ENCODE results near the gene GPR65. TPM values are rescaled to one million over a fixed set of nuclear protein-coding genes. Genes with fewer than 3 reads are reported as not detected.

GPR65 gene
- total RNA-seq, 2 experiments from 2014 or later = 13.4 to 13.7 TPM

GRCh38 chr14:87992346-87992717 is 12.6 kb upstream of the GPR65 start:
- no peaks in the 10 kb centered on the region for H3K36me3 Mint-ChIP-seq
- peak overlapping the region; percentile 93 for H3K4me3 Mint-ChIP-seq
- no peak for DNase-seq
- intact Hi-C loops (cut with micrococcal nuclease) = loop anchor here (2.0 to 5.0 kb wide), 2 partner anchors 40 to 800 kb away; partner anchors contain the start of gene EML5
- ChIA-PET POLR2A (interaction anchor here (1.0 to 5.4 kb wide), 5 partner anchors 14 to 49 kb away, joined by 3 to 88 read pairs (median 4); partner anchors contain the start of gene GPR65), CTCF (interaction anchor here (1.8 to 2.1 kb wide), 2 partner anchors 13 to 176 kb away, joined by 11 to 16 read pairs; partner anchors contain the start of gene GPR65)
- peaks cover 43% of the 10 kb centered on the region for H3K4me1 Mint-ChIP-seq (ENCODE audit: low read depth)
- no peaks in the 10 kb centered on the region for H3K9me3 Mint-ChIP-seq
- H3K27ac Mint-ChIP-seq = peak overlapping the region; percentile 88
- H3K27me3 Mint-ChIP-seq = no peaks in the 10 kb centered on the region

GRCh38 chr14:87992718-87993628 is 12.0 kb upstream of the GPR65 start, which contains the start of gene GALC:
Gene GALC, minus strand, starts transcription at chr14:87993182. Its CDS starts 18 bp downstream, at chr14:87993164.
- Mint-ChIP-seq H3K36me3 (no peaks in the 10 kb centered on the region), H3K27ac (peak within 1 kb of the TSS; percentile 96), H3K27me3 (no peaks in the 10 kb centered on the region), H3K4me3 (peak within 1 kb of the TSS; percentile 93), H3K9me3 (no peaks in the 10 kb centered on the region), H3K4me1 (ENCODE audit: low read depth) (peaks cover 43% of the 10 kb centered on the region)
- intact Hi-C loops (cut with micrococcal nuclease) = loop anchor here (1.0 to 5.0 kb wide), 4 partner anchors 13 to 799 kb away; partner anchors contain the start of gene EML5
- ChIA-PET CTCF (interaction anchor here (0.8 to 2.1 kb wide), 5 partner anchors 11 to 197 kb away, joined by 3 to 16 read pairs (median 6); partner anchors contain the start of gene GPR65), POLR2A (interaction anchor here (0.9 to 5.4 kb wide), 10 partner anchors 9 to 176 kb away, joined by 3 to 88 read pairs (median 4); partner anchors contain the start of gene GPR65)
- DNase-seq = peak; percentile 98

- DNase-seq = peak; percentile 70
- Mint-ChIP-seq H3K4me1 (ENCODE audit: low read depth) (peaks cover 50% of the 10 kb centered on the region), H3K4me3 (peak overlapping the region; percentile 1), H3K36me3 (no peaks in the 10 kb centered on the region), H3K27ac (peak overlapping the region; percentile 96), H3K27me3 (no peaks in the 10 kb centered on the region), H3K9me3 (no peaks in the 10 kb centered on the region)
- POLR2A ChIA-PET = interaction anchor here (0.9 to 5.4 kb wide), 2 partner anchors 11 to 44 kb away, joined by 3 to 88 read pairs; partner anchors contain the start of gene GPR65
- CTCF ChIA-PET = interaction anchor here (0.6 to 2.4 kb wide), 9 partner anchors 11 to 174 kb away, joined by 3 to 20 read pairs (median 4); partner anchors contain the start of gene GPR65
- intact Hi-C loops (cut with micrococcal nuclease) = loop anchor here (2.0 to 5.0 kb wide), 2 partner anchors 34 to 797 kb away; partner anchors contain the start of gene EML5
These were observed 10.0 kb upstream of the GPR65 start for GRCh38 chr14:87994974-87995373.

GRCh38 chr14:87995500-87996290 is 9.2 kb upstream of the GPR65 start:
- no peak for DNase-seq
- Mint-ChIP-seq H3K27ac (peak overlapping the region; percentile 96), H3K9me3 (no peaks in the 10 kb centered on the region), H3K4me3 (no peak overlapping the region), H3K36me3 (no peaks in the 10 kb centered on the region), H3K27me3 (no peaks in the 10 kb centered on the region), H3K4me1 (ENCODE audit: low read depth) (peaks cover 47% of the 10 kb centered on the region)
- ChIA-PET POLR2A (interaction anchor here (0.9 to 5.4 kb wide), 2 partner anchors 10 to 43 kb away, joined by 3 to 88 read pairs; partner anchors contain the start of gene GPR65), CTCF (interaction anchor here (0.9 to 2.4 kb wide), 6 partner anchors 10 to 173 kb away, joined by 3 to 20 read pairs (median 4); partner anchors contain the start of gene GPR65)
- intact Hi-C loops (cut with micrococcal nuclease) = loop anchor here (2.0 kb wide), 1 partner anchor 33 kb away; no protein-coding TSS in a partner anchor

GRCh38 chr14:87996291-87996592 is 8.7 kb upstream of the GPR65 start:
- DNase-seq = no peak
- H3K27me3 Mint-ChIP-seq = no peaks in the 10 kb centered on the region
- no peaks in the 10 kb centered on the region for H3K9me3 Mint-ChIP-seq
- no peak overlapping the region for H3K27ac Mint-ChIP-seq
- H3K36me3 Mint-ChIP-seq = no peaks in the 10 kb centered on the region
- H3K4me3 Mint-ChIP-seq = no peak overlapping the region
- CTCF ChIA-PET = interaction anchor here (2.4 kb wide), 1 partner anchor 10 kb away, joined by 20 read pairs; the partner anchor contains the start of gene GPR65
- intact Hi-C loops (cut with micrococcal nuclease) = no loop called here
- POLR2A ChIA-PET = interaction anchor here (5.4 kb wide), 1 partner anchor 10 kb away, joined by 88 read pairs; the partner anchor contains the start of gene GPR65
- H3K4me1 Mint-ChIP-seq (ENCODE audit: low read depth) = peaks cover 44% of the 10 kb centered on the region

- ChIA-PET CTCF (no interaction called here), POLR2A (no interaction called here)
- Mint-ChIP-seq H3K27ac (no peak overlapping the region), H3K9me3 (no peaks in the 10 kb centered on the region), H3K27me3 (no peaks in the 10 kb centered on the region), H3K36me3 (no peaks in the 10 kb centered on the region), H3K4me3 (no peak overlapping the region), H3K4me1 (ENCODE audit: low read depth) (peaks cover 45% of the 10 kb centered on the region)
- intact Hi-C loops (cut with micrococcal nuclease) = no loop called here
- no peak for DNase-seq
These were observed 6.5 kb upstream of the GPR65 start for GRCh38 chr14:87998482-87998881.

- Mint-ChIP-seq H3K27me3 (no peaks in the 10 kb centered on the region), H3K4me1 (ENCODE audit: low read depth) (peaks cover 41% of the 10 kb centered on the region), H3K4me3 (no peak overlapping the region), H3K36me3 (no peaks in the 10 kb centered on the region), H3K9me3 (no peaks in the 10 kb centered on the region), H3K27ac (no peak overlapping the region)
- intact Hi-C loops (cut with micrococcal nuclease) = no loop called here
- CTCF ChIA-PET = interaction anchor here (1.0 kb wide), 1 partner anchor 170 kb away, joined by 3 read pairs; no protein-coding TSS in a partner anchor
- no peak for DNase-seq
- POLR2A ChIA-PET = no interaction called here
These were observed 5.7 kb upstream of the GPR65 start for GRCh38 chr14:87999277-87999676.

GRCh38 chr14:88002421-88003075 is 2.4 kb upstream of the GPR65 start:
- intact Hi-C loops (cut with micrococcal nuclease) = loop anchor here (10.0 kb wide), 2 partner anchors 382 to 1612 kb away; partner anchors contain the start of gene SPATA7
- Mint-ChIP-seq H3K4me1 (ENCODE audit: low read depth) (peaks cover 35% of the 10 kb centered on the region), H3K27me3 (no peaks in the 10 kb centered on the region), H3K4me3 (no peak overlapping the region), H3K36me3 (peaks cover 2% of the 10 kb centered on the region), H3K9me3 (no peaks in the 10 kb centered on the region), H3K27ac (peak overlapping the region; percentile 49)
- DNase-seq = peak; percentile 36
- CTCF ChIA-PET = no interaction called here
- POLR2A ChIA-PET = interaction anchor here (1.8 kb wide), 1 partner anchor 9 kb away, joined by 6 read pairs; the partner anchor contains the start of gene GALC

- intact Hi-C loops (cut with micrococcal nuclease) = loop anchor here (10.0 kb wide), 2 partner anchors 381 to 1611 kb away; partner anchors contain the start of gene SPATA7
These were observed 1.5 kb upstream of the GPR65 start for GRCh38 chr14:88003425-88003824.

GRCh38 chr14:88004506-88005036 is 364 bp upstream of the GPR65 start:
- ChIA-PET CTCF (interaction anchor here (1.1 to 3.2 kb wide), 3 partner anchors 9 to 164 kb away, joined by 4 to 20 read pairs (median 16); partner anchors contain the start of gene GALC), POLR2A (interaction anchor here (1.4 to 4.5 kb wide), 2 partner anchors 11 to 22 kb away, joined by 3 to 88 read pairs; partner anchors contain the start of gene GALC)
- peaks cover 12% of the 10 kb centered on the region for H3K36me3 Mint-ChIP-seq
- intact Hi-C loops (cut with micrococcal nuclease) = loop anchor here (5.0 to 10.0 kb wide), 4 partner anchors 380 to 1610 kb away; partner anchors contain the start of genes EML5, SPATA7 and ZC3H14
- H3K4me1 Mint-ChIP-seq (ENCODE audit: low read depth) = peaks cover 44% of the 10 kb centered on the region
- no peak for DNase-seq
- no peaks in the 10 kb centered on the region for H3K27me3 Mint-ChIP-seq
- H3K4me3 Mint-ChIP-seq = peak overlapping the region; percentile 75
- peak overlapping the region; percentile 87 for H3K27ac Mint-ChIP-seq
- no peaks in the 10 kb centered on the region for H3K9me3 Mint-ChIP-seq

More at GRCh38 chr14:88003425-88003824, 1.5 kb upstream of the GPR65 start:
- H3K4me1 Mint-ChIP-seq (ENCODE audit: low read depth) = peaks cover 40% of the 10 kb centered on the region
- no peaks in the 10 kb centered on the region for H3K9me3 Mint-ChIP-seq
- no peak overlapping the region for H3K27ac Mint-ChIP-seq
- ChIA-PET POLR2A (no interaction called here), CTCF (interaction anchor here (1.2 kb wide), 1 partner anchor 10 kb away, joined by 6 read pairs; the partner anchor contains the start of gene GALC)
- H3K36me3 Mint-ChIP-seq = peaks cover 6% of the 10 kb centered on the region
- H3K4me3 Mint-ChIP-seq = no peak overlapping the region
- no peaks in the 10 kb centered on the region for H3K27me3 Mint-ChIP-seq
- DNase-seq = no peak
